Activated CD8-positive, alpha-beta memory T cell treated with anti-CD3 and anti-CD28 coated beads, Interleukin-2, amount 50 U/mL, for 48 hours (primary cell): Measurements from ENCODE around the gene PKP2.
"Not testable (repeated sequence)": the region's sequence is repeated elsewhere in the genome, so short reads cannot be mapped to it uniquely, and the experiment has no call there.

Experiments
- DNase-seq: peaks from one replicate; pipeline ENCODE4 v3.0.0-alpha.2; 2020

Gene PKP2

DNA sequence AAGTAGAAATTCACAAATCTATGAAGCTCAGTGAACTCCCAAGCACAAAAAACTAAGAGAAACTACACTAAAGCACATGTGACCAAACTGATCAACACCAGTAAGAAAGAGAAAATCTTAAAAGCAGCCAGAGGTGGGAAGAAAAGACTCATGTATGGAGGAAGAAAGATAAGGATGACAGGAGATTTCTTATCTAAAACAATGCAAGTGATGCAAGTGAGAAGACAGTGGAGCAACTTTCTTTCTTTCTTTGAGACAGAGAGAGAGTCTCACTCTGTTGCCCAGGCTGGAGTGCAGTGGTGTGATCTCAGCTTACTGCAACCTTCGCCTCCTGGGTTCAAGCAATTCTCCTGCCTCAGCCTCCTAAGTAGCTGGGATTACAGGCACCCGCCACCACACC is 34.9 kb downstream of the PKP2 start:
- DNase-seq = not testable (repeated sequence)

GRCh38 chr12:32860192-32860591 is 36.4 kb downstream of the PKP2 start:
- DNase-seq = no peak

DNA sequence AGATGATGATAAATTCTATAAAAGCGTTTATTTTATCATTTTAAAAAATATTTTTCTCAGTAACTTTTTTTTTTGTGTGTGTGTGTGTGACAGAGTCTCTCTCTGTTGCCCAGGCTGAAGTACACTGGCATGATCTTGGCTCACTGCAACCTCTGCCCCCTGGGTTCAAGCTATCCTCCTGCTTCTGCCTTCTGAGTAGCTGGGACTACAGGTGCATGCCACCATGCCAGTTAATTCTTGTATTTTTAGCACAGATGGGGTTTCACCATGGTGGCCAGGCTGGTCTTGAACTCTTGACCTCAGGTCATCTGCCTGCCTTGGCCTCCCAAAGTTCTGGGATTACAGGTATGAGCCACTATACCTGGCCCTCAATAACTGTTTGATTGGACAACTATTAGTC is 37.2 kb downstream of the PKP2 start:
- DNase-seq = no peak

- no peak for DNase-seq
These were observed 41.9 kb downstream of the PKP2 start for GRCh38 chr12:32854716-32855115.

GRCh38 chr12:32854097-32854496 is 42.5 kb downstream of the PKP2 start:
- DNase-seq = no peak

- DNase-seq = no peak
These were observed 49.3 kb downstream of the PKP2 start for GRCh38 chr12:32847287-32847686.

DNA sequence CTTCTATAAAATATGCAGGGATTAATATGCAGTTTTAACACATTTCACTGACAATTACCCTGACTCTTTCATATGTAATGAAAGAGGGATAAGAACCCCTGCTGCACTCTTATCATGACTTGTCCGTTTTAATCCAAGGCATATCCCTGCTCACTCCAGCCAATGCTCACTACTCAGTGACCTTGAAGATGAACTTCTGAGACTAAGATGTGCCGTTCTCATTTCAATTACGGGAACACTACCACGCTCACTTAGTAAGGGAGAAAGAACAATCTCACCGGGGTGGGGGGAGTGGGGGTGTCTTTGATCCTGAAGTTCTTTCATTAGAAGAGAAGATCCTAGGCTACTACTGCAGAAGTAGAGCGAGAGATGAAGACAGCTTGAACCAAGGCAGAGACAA is 50.5 kb downstream of the PKP2 start:
- DNase-seq = no peak

GRCh38 chr12:32843528-32844095 is 53.0 kb downstream of the PKP2 start:
- DNase-seq = no peak

GRCh38 chr12:32841061-32841460 is 55.5 kb downstream of the PKP2 start:
- no peak for DNase-seq

- no peak for DNase-seq
These were observed 56.7 kb downstream of the PKP2 start for GRCh38 chr12:32839828-32840227.

DNA sequence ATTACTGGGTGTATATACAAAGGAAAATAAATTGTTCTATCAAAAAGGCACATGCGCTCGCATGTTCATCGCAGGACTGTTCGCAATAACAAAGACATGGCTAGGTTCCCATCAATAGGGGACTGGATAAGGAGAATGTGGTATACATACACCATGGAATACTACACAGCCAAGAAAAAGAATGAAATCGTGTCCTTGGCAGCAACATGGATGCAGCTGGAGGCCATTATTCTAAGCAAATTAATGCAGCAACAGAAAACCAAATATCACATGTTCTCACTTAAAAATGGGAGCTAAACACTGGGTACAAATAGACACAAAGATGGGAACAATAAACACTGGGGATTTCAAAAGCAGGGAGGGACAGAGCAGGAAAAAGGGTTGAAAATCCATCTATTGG is 58.6 kb downstream of the PKP2 start:
- DNase-seq = no peak

GRCh38 chr12:32836710-32837109 is 59.9 kb downstream of the PKP2 start:
- no peak for DNase-seq

DNA sequence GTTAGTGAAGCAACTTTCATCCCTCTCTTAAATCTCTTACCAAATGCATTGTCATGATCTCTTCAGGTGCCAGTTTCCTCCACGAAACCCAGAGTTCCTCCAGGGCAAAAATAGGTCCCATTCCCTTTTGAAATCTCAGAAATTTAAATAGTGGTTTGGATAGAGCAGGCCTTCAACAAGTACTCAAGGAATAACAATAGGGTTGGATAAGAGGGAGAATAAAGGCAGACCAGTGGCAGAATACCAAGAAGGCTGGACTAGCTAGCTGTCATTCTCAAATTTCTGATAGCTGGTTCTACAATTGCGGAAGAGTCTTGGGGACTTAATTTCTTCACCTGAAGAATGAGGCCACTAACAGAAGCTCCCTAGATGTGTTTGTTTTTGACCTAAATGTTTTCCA is 62.5 kb downstream of the PKP2 start:
- no peak for DNase-seq

DNA sequence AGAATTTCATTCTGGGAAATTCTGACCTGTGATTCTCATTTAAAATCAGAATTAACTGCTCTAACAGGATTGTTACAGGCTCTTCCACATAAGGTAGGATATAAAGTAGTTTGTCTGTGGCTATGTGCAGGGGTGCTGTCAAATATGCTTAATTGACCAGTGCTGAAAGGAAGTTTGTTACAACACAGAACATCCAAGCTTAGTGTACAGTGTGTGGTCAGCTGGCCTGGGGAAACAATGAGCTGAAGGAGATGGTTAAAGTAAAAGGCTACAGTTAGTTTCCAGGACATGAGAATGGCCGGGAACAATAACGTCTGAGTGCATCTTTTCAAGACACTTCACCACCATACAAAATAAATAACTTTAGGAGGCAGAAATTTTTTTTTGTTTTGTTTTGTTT is 68.0 kb downstream of the PKP2 start:
- no peak for DNase-seq

- no peak for DNase-seq
These were observed 68.5 kb downstream of the PKP2 start for GRCh38 chr12:32828120-32828519.

DNA sequence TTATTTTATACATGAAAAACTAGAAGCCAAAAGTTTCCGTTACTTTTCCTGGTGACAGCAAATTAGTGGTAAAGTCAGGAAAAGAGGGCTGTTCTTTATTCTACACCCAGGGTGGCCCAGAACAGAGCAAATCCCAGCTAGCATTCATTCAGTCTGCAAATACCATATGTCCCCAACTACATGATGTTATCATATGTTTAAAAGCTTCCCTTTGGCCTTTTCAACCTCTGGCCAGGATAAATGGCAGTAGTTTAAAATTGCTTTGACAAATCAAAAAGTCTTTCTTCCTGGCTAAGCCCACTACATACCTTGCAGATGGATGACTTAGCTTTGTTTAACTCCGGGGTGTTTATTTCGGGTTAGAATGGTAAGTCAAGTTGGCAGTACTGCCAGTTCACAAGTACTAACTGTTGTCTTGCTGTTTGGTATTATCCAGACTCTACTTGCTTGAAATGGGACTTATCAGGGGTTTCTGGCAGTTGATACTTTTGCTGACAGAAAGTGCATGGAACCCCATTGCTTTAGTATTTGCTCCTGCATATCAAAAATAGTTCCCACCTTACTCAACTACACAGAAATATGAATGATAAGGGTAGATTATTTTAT is 69.7 kb downstream of the PKP2 start:
- no peak for DNase-seq

DNA sequence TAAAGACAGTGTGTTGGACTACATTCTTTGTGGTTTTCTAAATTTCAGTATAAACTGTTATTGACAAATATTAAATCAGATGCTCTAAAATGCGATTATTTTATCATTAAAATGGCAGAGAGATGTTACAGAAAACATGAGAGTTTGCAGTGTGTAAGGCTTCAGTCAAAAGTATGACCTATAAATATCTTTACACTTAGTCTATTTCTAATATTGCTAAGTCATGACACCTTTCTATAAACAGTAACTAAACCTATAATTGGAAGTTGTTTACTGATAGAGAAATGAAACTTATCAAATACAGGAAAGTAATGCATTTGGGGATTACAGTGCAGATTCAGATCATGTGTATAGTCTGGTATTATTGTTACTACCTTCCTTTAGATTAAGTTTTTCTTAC is 72.0 kb downstream of the PKP2 start:
- no peak for DNase-seq

DNA sequence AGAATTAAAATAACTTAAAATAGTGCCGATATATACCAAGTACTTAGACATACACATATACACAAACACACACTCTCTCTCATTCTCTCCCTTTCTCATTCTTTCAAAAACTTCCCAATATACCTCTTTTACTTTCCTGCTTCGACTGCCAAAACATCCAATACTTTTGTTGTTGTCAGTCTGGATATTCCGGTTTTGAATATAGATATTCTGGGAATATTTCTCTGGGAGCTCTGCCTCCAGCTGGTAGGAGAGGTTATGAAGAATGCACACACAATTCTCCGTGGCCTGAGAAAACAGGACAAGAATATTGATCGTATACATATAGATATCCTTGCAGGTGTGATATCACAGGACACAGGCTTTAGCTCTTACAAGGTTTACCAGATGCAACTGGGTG is 74.2 kb downstream of the PKP2 start:
- no peak for DNase-seq

GRCh38 chr12:32821710-32822109 is 74.9 kb downstream of the PKP2 start:
- no peak for DNase-seq

DNA sequence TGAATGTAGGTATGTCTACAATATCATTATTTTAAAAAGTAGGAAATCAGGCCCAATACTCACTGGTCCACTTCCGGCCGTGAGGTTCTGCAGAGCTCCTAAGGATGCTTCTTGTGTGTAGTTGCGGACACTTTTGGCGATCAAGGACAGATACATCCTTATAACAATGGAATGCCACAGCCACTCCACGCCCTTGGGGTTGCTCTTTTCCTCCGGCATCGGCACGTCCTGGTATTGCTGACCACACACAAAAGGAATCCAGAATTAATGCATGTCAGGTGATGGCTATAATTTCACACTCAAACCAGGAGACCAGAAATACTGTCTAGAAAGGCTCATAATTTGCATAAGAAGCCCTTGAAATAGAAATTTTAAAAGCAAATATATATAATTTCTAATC is 75.3 kb downstream of the PKP2 start:
- no peak for DNase-seq

DNA sequence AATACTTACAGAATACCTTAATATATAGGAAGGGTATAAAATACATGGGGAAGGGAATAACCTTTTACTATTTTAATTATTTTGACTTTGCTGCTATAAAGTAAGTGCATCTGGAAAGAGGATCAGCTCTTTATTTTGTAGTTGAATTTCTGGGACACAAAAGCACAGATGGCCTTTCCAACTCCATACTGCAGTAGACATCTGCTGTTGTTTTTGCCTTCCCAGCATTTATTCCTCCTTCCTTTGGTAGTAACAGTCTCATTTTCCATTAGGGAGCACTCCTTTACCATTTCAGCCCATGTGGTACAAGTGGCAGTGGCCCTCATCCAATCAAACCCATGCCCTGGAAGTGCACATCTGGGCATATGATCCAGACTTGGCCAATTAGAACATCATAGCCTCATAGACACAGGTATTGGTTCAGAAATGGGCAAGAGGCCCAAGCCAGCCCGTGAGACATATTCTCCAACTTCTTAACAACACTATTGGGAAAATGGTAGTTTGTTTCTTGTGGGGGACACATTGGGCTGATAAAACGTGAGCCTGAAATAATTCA is 76.1 kb downstream of the PKP2 start:
- DNase-seq = no peak

GRCh38 chr12:32819424-32819823 is 77.2 kb downstream of the PKP2 start:
- no peak for DNase-seq

DNA sequence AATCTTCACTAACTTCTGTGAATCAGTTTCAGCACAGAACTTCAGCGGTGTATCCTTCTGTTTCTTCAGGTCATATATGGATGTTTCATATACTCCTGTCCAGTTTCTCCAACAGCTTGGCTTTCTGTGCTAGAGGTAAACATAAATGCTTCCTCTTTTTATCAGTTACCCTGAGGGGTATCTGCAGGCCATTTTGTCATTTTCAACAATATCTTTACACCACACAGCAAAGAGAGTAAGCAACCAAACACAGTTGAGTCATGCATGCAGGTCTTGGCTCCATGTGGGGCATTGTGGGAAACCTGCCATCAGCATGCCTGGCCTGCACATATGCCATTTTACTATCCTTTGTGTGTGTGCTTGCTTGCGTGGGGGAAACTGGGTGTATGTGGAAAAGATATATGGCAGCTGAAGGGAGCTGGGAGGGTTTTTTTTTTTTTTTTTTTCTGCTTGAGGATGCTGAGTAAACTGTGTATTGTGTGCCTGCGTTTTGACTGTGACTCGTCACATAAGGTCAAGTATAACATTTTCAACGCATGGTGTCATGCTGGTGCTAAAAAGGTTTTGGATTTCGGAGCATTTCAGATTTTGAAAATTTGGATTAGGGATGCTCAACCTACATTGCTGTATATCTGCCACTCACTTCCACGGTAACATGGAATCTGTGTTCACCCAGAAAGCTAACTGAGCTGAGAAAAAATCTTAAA is 84.7 kb downstream of the PKP2 start:
- DNase-seq = no peak

GRCh38 chr12:32809846-32810245 is 86.7 kb downstream of the PKP2 start:
- no peak for DNase-seq
